CD4-positive, alpha-beta T cell treated with Interleukin-12 subunit alpha and Interleukin-12 subunit beta, for 1 hour (primary cell): ENCODE results near the gene RAB36.

ENCODE experiments used
- DNase-seq: peaks from one replicate; pipeline ENCODE4 v3.0.0-alpha.2; 2020

The RAB36 gene

DNA sequence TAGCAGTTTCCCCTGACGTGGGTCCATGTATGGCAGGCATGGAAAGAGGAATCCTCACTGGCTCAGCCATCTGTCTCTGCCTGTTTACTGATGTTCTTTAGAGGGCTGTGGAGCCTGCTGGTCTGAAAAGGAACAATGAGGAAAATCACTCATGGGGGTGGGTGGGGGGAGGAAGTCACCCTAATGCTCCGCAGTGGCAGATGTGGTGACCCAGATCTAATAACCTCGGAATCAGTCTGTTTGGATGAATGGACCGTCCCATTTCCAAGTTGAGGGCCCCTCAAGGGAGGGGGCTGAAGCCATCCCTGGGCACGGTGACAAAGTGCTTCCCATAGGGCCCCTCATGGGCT is 39.5 kb downstream of the RAB36 start:
- DNase-seq, result no peak

DNA sequence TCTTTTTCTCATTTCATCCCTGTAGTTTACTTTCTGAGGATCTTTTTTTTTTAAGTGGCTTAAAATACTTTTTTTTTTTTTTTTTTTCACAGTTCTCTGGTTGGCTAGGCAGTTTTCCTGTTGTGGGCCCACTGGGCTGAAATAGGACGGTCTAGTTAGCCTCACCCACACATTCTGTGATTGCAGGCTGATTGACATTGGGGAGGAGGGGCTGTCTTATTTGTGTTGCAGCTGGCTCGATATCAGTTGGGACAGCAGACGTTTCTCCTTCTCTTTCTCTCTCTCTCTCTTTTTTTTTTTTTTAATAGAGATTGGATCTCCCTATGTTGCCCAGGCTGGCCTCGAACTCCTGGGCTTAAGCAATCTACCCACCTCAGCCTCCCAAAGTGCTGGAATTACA is 41.9 kb downstream of the RAB36 start:
- DNase-seq, result no peak

DNA sequence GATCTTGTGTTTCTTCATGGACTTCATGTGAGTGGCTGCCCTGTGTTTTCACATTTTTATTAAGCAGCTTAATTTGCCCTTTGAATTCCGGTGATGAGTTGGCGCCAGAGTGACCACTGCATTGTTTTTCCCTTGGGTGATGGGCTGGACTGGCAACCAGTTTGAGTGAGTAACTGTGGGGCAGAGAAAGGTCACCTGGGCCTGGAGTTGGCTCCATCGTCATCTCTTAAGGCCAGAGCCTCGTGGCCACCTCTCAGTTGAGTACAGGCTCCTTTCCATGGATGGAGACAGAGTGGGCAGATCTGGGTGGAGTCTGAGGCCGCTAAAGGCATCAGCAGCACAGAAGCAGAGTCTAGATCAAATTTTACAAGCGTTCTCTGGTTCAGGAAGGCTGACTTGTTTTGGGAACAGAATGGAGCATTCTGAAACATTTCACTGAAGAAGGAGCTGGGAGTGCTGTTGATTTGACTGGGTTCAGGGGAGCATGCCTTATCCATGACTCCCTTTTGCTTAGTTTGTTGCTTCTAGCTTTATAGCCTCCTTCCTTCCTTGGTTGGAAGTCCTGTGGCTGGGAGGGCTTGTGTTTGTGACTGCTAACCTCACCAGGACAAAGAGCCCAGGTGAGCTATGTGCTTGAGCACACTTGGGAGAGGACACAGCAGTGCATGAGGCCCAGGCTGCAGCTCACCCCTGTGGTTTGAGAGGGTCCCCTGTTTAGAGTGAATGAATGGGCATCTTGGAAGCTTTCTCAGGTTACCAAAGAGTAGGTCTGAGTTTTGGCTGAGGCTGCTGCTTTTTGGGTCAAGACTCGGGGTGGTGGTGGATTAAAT is 42.8 kb downstream of the RAB36 start:
- no peak for DNase-seq

DNA sequence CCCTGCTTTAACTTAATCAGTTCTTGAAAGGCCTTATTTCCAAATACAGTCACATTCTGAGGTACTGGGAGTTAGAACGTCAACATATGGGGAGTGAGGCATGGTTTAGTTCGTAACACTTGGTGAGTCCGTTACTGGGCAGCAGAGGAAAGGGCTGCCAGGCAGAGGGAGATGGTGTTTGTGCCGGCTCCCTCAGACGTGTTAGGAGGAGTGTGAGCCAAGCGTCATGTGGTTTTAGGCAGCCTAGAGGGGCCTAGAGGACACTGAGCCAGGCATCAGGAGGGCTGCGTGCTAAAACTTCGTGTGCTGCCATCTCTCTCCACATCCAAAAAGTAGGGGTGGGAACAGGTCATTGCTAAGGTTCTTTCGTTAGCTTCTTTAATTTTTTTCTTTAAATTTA is 45.2 kb downstream of the RAB36 start:
- no peak for DNase-seq

DNA sequence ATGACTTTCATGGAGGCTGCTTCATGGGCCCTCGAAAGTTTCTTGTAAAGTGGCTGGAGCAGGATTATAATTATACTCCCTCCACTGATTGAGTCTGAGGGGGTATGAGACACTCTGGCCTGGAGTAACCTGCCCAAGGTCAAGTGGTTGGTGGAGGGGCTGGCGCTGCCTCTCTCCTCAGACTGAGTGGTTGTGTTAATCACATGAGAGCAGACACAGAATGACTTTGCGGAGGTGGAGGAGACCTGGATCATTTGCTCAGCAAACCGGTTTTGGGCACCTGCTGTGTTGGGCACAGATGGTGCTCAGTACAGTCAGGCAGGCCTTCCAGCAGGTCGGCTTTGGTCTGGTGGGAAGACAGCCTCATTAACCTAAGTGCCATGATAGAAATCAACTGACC is 46.9 kb downstream of the RAB36 start:
- DNase-seq, result no peak

DNA sequence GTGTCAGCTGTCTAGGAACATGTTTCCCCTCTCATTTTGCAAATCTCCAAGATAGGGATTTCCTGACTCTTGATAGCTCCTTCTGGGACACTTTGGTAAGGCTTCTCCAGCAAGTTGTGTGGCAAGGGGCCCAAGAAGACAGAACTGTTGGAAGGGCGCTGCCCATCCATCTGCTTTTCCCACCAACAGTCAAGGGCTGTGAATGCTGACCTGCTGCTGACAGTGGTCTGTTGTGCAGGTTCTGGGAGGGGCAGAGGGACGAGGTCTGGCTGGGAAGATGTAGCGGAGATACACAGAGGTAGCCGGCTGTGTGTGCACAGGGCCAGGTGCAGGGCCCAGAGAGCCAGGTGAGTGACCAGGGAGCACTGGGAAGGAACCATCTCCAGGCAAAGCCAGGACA is 47.3 kb downstream of the RAB36 start:
- DNase-seq, result no peak

DNA sequence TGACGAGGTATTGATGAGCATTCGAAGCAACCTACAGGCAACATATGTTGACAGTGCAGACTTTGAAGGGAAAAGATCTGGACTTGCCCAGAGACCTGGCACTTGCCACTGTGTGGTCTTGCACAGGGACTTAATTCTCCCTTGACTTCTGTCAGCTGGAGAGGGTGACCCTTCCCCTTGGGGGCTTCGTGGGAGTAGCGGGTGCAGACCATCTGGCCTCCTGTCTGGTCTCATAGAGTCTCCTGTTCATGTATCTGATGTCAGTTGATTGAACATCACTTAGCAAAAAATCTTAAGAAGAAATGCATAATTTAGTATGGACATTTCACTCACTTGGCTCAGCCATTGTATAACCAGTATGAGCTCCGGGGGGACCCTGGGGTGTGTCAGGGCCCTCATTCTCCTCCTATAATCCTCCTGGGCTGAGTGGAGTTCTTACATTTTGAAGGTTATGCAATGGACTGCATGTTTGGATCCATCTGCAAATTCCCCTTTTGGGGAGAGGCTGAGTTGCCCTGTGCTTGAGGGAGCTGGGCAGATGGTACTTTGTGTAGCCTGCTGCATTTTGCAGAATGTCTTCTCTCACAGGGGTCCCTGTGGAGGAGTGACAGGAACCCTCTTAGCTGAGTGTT is 48.0 kb downstream of the RAB36 start:
- no peak for DNase-seq

DNA sequence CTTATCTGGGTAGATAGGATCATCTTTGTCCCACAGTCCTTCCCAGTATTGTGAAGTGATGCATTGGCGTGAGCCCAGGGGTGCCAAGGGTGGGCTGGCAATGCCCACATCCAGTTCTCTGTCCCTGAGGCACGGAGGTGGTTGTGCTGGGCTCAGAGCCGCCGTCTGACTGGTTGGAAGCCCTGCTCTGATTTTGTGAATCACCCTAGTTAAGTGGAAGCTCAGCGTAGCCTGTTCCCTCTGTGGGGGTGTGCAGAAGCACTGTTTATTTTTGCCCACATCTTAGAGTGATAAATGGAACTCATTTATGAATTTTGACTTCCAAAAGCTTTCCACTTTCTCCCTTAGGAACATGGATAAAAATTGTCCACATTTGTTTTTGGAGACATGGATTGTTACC is 48.6 kb downstream of the RAB36 start:
- DNase-seq, result no peak

DNA sequence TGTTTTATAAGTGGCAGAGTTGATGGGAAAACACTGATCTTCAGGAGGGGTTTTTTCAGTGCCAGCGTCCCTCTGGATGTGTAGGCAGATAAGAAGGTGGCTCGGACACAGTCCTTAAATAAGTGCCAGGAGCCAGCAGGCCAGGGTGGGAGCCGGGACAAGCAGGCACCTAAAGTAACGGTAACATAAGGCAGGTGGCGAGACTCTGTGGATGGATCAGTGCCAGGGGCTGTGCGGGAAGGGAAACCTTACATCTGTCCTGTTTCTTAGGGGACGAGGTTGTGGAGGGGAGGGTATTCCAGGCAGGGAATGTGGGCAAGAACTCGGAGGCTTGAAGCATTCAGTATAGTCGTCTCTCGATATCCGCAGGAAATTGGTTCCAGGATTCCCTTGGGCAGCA is 50.9 kb downstream of the RAB36 start:
- no peak for DNase-seq

DNA sequence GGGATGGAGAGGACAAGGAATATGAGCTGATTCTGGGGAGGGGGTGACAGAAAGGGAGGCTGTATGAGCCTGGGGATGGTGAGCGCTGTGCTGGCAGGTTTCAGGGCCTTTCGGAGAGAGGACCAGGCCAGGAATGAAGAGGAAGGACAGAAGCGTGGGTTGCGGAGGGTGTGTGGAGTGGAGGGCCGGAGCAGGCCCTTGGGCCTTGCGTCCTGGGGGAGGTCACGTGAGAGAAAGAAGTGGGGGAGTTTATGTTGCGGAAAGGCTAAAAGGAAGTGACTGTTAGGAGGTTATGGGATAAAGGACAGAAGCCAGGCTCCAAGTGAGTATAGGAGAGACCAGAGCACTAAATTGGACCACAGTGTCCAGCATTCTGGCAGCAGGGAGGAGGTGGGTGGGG is 52.6 kb downstream of the RAB36 start:
- no peak for DNase-seq

DNA sequence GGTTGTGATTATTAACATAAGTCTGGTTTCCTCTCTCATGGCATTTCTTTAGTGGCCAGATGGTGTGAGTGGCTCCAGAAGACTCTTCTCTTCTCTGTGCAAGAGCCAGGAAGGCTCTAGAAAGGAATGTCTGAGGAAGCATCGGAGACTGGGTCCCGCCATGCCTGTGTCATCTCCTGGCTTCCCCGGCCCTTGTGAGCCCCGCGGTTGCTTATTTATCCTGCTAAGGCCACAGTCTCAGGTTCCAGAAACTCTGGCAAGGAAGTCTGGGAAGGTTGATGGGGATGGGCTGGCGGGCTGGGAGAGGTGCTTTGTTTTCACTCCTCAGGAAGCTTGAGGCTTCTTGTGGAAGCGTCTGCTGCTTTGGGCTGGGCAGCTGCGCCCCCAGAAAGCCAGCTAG is 53.9 kb downstream of the RAB36 start:
- no peak for DNase-seq

DNA sequence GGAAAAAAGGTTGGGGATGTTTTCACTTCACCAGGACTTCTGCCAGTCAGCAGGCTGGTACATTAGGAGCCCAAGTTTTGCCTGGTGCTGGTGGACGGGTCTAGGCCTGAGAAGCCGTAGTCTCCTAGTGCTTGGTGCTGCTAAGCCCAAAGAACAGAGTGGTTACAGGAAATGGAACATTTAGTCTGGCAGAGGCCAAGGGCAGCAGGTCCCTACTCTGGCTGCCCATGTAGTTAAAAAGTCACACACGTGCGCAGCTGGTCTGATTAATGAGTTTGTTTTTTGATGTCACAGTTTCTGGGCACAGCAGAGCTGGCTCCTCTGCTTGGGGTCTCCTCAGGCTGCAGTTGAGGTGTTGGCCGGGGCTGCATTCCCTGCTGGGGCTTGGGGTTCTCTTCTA is 55.6 kb downstream of the RAB36 start:
- DNase-seq, result no peak

DNA sequence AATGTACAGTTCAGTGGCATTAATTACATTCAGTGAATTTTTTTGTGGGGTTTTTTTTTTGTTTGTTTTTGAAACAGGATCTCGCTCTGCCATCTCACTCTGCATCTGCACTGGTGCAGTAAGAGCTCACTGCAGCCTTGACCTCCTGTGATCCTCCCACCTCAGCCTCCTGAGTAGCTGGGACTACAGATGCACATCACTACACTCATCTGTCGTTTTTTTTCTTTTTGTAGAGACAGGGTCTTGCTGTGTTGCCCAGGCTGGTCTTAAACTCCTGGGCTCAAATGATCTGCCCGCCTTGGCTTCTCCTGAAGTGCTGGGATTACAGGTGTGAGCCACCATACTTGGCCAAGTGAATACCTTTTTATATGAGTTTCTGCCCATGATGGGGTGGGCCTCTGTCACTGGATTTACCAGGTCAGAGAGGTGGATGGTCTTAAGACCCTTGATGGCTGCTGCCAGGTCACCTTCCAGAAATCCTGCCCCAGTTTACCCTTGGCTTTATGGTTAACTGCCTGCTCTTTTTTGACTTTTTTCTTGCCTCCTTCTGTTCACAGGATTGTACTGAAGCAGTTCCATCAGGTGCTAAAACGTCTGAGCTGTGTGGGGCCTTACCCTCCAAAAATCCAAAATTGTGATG is 57.7 kb downstream of the RAB36 start:
- no peak for DNase-seq

DNA sequence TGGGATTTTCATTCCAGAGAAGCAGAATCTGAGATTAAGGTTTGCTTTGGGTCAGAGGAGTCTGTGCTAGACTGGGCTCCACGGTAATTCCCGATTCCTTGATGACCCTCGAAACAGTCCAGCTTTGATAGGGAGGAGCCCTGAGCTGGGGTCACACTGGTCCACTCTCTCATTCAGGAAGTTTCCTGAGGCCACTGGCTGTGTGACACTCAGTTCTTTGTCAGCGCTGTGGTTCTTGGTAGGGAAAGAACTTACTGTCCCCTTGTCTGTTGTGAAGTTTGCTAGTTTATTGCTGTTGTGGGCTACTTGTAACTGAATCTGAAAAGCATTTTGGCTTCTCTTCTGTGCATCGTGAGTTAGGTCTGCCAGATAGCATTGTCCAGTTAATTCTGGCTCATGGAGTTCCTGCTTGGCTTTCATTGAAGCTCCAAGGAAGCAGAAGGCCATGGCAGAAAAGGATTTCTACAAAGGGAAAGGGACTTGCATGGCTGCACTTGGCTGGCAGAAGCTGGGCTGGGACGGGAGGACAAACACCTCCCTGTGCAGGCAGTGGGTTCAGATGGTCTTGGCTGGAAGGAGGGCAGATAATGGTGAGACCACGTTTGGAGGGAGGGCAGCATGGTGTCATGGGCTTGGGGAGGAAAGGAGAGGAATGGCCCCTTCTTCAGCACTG is 58.3 kb downstream of the RAB36 start:
- no peak for DNase-seq

DNA sequence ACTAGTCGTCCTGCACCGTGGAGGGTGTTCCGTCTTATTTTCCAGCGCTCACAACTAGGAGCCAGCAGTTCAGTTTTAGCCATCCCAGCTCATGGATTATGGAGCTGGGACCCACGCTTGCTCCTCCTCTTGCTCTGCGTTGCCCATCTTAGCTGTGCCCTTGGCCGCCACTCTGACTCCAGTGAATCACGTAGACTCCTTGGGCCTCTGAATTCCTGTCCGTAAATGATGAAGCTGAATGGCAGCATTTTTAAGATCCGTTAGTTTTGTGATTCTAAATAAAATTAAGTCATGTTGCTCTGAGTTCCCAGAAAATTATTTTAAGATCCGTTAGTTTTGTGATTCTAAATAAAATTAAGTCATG is 58.8 kb downstream of the RAB36 start:
- DNase-seq, result no peak

DNA sequence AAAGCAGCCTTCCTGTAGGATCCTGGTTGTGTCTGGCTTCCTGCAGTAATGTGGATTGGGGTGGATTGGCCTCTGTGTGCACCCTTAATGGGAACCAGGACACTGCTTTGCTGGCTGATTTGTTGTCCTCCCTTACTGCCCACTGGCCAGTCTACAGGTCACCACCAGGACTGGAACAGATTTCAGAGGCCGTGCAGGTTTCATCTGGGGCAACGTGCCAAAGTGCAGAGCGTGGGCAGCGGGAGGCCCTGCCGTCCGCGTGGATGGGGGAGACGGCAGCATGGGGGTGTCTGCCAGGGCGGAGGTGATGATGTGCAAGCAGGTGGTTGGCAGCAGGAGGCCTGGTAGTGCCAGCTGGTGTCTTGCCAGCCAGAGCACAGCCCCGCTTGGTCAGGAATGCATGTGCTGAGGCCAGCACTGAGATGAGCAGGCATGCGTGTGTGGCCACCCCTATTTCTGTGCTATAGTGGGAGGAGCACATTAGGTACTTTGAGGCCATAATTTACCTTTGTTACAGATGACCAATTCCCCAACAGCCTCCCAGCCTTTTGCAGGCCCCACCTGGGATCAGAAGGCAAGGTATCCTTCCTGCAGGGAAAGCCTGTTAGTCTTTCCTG is 59.4 kb downstream of the RAB36 start:
- DNase-seq, result no peak

DNA sequence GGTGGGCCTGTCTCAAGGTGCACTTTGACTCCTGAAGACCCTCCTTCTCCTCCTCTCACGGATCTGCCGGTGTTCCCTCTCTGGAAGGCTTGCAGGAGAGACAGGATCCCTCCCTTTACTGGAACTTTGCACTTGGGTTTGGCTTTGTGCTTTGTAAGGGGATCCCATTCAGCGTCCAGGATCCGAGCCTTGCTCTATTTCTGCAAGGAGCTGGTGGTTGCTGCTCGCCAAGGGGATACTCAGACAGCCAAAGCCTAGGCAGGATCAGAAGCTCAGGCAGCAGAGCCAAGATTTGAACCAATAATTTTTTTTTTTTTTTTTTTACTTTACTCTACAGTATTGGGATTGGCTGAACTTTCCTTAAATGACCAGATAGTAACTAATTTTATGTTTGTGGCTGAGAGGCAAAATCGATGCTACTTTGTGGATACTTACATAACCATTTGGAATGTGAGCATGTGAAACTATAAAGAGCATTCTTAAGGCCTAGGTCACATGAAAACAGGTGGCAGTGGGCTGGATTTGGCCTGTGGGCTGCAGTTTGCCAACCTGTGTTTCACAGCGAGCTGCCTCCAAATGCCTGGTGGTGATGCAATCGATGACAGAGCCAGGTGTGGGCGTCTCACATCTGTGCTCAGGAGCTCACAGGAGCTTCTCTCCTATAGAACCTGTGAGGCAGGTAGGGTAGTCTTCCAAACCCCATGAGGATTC is 60.2 kb downstream of the RAB36 start:
- no peak for DNase-seq

DNA sequence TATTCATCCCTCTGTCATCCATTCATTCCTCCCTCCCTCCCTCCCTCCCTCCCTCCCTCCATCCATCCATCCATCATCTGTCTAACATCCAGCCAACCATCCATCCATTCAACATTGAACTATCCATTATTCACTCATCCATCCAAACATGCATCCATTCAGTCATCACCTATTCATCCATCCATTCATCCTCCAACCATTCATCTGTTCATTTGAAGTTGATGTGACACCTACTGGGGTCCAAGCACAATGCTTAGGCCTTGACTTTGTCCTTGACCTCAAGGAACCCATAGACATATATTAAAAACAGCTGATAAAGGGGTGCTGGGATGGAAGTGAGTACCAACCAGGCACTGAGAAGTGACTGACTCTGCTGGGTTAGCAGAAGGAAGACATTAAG is 61.6 kb downstream of the RAB36 start:
- DNase-seq, result no peak

DNA sequence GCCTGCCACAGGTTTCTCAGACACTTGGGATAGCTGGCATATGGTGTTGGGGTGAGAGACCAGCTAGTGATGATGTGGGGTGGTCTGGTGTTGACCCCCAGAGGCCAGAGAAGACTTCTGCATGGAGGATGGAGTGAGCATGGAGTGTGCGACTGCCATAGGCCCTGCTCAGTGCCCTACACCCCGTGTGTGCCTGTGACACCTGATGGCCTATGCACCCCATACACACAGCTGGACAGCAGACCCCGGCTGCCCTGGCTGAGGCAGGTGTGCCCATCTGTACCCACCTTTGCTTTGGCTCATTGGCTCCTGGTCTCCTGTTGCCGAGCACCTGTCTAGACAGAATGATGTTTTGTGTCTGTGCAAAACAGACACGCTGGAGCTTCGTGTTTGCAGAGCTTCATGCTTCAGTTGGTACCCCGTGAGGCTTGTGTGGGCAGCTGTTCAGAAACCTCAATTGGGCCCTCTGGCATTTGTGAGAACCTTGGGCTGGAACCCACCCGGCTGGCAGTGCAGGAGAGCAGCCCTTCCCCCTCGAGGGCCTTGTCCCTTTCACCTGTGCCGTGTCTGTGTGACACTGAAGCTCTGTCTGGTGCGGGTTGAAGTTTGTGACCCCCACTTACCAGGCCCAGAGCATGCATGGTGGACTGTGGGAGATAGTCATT is 62.6 kb downstream of the RAB36 start:
- DNase-seq, result no peak

DNA sequence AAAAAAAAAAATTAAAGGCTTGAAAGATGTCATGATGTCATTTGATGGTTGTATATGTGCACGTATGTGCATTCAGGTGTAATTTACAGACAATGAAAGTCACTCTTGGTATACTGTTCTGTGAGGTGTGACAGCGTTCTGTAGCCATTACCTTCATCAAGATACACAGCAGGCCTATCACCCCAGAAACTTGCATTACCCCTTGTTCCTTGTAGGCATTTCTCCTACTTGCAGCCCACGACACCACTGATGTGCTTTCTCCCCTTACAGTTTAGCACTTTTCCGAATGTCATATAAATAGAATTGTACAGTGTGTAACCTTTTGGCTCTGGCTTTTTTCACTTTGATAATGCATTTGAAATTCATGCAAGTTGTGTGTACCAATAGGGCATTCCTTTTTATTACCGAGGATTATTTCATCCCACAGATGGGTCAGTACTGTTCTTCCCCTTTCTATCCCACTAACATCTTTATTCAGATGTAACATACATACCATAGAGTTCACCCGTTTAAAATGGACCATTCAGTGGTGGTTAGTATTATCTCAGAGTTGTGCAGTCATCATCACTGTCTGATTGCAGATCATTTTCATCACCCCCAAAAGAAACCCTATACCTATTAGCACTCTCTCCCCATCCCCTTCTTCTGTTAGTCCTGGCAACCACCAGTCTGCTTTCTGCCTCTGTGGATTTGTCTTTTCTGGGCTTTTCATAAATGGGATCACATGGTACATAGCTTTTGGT is 65.3 kb downstream of the RAB36 start:
- no peak for DNase-seq

DNA sequence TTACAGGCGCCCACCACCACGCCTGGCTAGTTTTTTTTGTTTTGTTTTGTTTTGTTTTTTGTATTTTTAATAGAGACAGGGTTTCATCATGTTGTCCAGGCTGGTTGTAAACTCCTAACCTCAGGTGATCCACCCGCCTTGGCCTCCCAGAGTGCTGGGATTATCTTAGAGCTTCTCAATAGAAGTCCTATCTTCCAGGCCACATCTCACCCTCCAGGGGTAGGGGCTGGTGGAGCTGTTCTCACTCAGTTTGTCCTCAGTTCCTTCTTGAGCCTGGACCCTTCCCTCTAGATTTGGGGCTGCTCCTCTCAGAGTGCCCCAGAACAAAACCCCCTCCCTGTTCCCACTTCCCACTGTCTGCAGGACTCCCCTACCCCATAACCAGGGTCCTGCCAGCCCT is 66.3 kb downstream of the RAB36 start:
- DNase-seq, result no peak
